HG03175 (cell line): ENCODE results near the gene TRIM9.

Experiments
- ATAC-seq: cut with Tn5 transposase; IDR thresholded peaks from one replicate; pipeline ENCODE4 v1.9.1; 2021; ENCODE audit warnings: mild to moderate bottlenecking, moderate library complexity; ENCODE audit not compliant: unreplicated experiment

Gene TRIM9

GRCh38 chr14:51094901-51095853 is at the start of gene TRIM9:
TRIM9 (minus strand) TSS chr14:51095105; CDS start chr14:51094939, 166 bp downstream.
- peak; percentile 98 for ATAC-seq

- no peak for ATAC-seq
These were observed 46.0 kb upstream of the TRIM9 start for GRCh38 chr14:51140856-51141255.

GRCh38 chr14:51140338-51140737 is 45.4 kb upstream of the TRIM9 start:
- no peak for ATAC-seq

GRCh38 chr14:51139121-51139681 is 44.3 kb upstream of the TRIM9 start:
- no peak for ATAC-seq

GRCh38 chr14:51138404-51139103 is 43.6 kb upstream of the TRIM9 start:
- ATAC-seq: no peak

- ATAC-seq: no peak
These were observed 36.6 kb upstream of the TRIM9 start for GRCh38 chr14:51131516-51131915.

- ATAC-seq: no peak
These were observed 34.2 kb upstream of the TRIM9 start for GRCh38 chr14:51129130-51129529.

- no peak for ATAC-seq
These were observed 29.1 kb upstream of the TRIM9 start for GRCh38 chr14:51124029-51124428.

GRCh38 chr14:51121096-51121495 is 26.2 kb upstream of the TRIM9 start:
- ATAC-seq: no peak

- ATAC-seq: no peak
These were observed 24.6 kb upstream of the TRIM9 start for GRCh38 chr14:51119411-51120051.

GRCh38 chr14:51118993-51119392 is 24.1 kb upstream of the TRIM9 start:
- ATAC-seq: no peak

GRCh38 chr14:51117593-51117992 is 22.7 kb upstream of the TRIM9 start:
- no peak for ATAC-seq

GRCh38 chr14:51116682-51117081 is 21.8 kb upstream of the TRIM9 start:
- ATAC-seq: no peak

GRCh38 chr14:51109651-51110050 is 14.7 kb upstream of the TRIM9 start:
- ATAC-seq: no peak

- ATAC-seq: no peak
These were observed 12.9 kb upstream of the TRIM9 start for GRCh38 chr14:51107801-51108200.

- ATAC-seq: no peak
These were observed 9.6 kb upstream of the TRIM9 start for GRCh38 chr14:51104467-51104866.

- no peak for ATAC-seq
These were observed 2.4 kb upstream of the TRIM9 start for GRCh38 chr14:51097287-51097686.

- no peak for ATAC-seq
These were observed 2.0 kb upstream of the TRIM9 start for GRCh38 chr14:51096870-51097269.

GRCh38 chr14:51095854-51096823 is 1.2 kb upstream of the TRIM9 start:
- no peak for ATAC-seq

- no peak for ATAC-seq
These were observed 553 bp downstream of the TRIM9 start for GRCh38 chr14:51094282-51094821.
